GM12875 (cell line): ENCODE data around the gene CERK.

Experiments
- H3K4me3 ChIP-seq: one replicate; pipeline ENCODE4 v1.5.1; 2011; ENCODE audit warnings: low read depth, low read length, control low read depth
- CTCF ChIP-seq: IDR thresholded peaks from 2 replicates; pipeline ENCODE4 v1.5.1; 2011; ENCODE audit warnings: low read depth, mild to moderate bottlenecking, control low read depth, inconsistent platforms, low read length, moderate library complexity, borderline replicate concordance; ENCODE audit not compliant: insufficient read depth

Gene CERK

GRCh38 chr22:46673662-46674236, 64.3 kb downstream of the CERK start:
- no peak overlapping the region for H3K4me3 ChIP-seq
- TF ChIP-seq CTCF = no peak

GRCh38 chr22:46673205-46673604, 64.8 kb downstream of the CERK start:
- no peak overlapping the region for H3K4me3 ChIP-seq
- no peak for TF ChIP-seq CTCF

- no peak overlapping the region for H3K4me3 ChIP-seq
- TF ChIP-seq CTCF = no peak
Measured at GRCh38 chr22:46672731-46673130, 65.3 kb downstream of the CERK start.

GRCh38 chr22:46671824-46672432, 66.1 kb downstream of the CERK start:
- H3K4me3 ChIP-seq = no peak overlapping the region
- TF ChIP-seq CTCF = no peak

- H3K4me3 ChIP-seq = no peak overlapping the region
- no peak for TF ChIP-seq CTCF
Measured at GRCh38 chr22:46669201-46669600, 68.9 kb downstream of the CERK start.

- H3K4me3 ChIP-seq = no peak overlapping the region
- no peak for TF ChIP-seq CTCF
Measured at GRCh38 chr22:46668116-46668515, 69.9 kb downstream of the CERK start.

- no peak for TF ChIP-seq CTCF
- H3K4me3 ChIP-seq = no peak overlapping the region
Measured at GRCh38 chr22:46667245-46667623, 70.8 kb downstream of the CERK start.
